Peyer's patch (tissue), 4 donors: ENCODE data around the gene PPP1CC. TPM values are rescaled to one million over a fixed set of nuclear protein-coding genes. Genes with fewer than 3 reads are reported as not detected.

ENCODE experiments used
- DNase-seq, 3 donors: peaks; one replicate each; pipeline ENCODE4 v3.0.0-alpha.2; 2017 to 2019
- H3K27ac ChIP-seq, 4 donors: fragments of 200-600 bp; sonication (generic); one replicate each; pipeline ENCODE4 v1.5.1; 2016 to 2019
- H3K27me3 ChIP-seq, 2 donors: fragments of 200-600 bp; sonication (generic); one replicate each; pipeline ENCODE4 v1.5.1; 2019
- H3K36me3 ChIP-seq, 3 donors: fragments of 200-600 bp; sonication (generic); one replicate each; pipeline ENCODE4 v1.5.1; 2016 to 2019
- H3K4me1 ChIP-seq, 4 donors: fragments of 200-600 bp; sonication (generic); one replicate each; pipeline ENCODE4 v1.5.1; 2016 to 2019
- H3K4me3 ChIP-seq, 4 donors: fragments of 200-600 bp; sonication (generic); 1 replicate in 3 of 4; 2 replicates in 1 of 4; pipeline ENCODE4 v1.5.1; 2016 to 2019; ENCODE audit warnings: mild to moderate bottlenecking in 1 of 4
- H3K9me3 ChIP-seq, 4 donors: fragments of 200-600 bp; sonication (generic); one replicate each; pipeline ENCODE4 v1.5.1; 2016 to 2019; ENCODE audit warnings: mild to moderate bottlenecking in 1 of 4
- POLR2A ChIP-seq, 2 donors: fragments of 450-650 bp; IDR thresholded peaks; one replicate each; pipeline ENCODE4 v1.5.1; 2017; ENCODE audit warnings: antibody characterized with exemption in 2 of 2, mild to moderate bottlenecking in 2 of 2, moderate library complexity in 2 of 2
- total RNA-seq, 4 donors: library from RNA; depleted of rRNA; stranded (reverse); fragments of >200 nt; gene quantifications; one replicate each; pipeline ENCODE4 v1.1.0, GENCODE V29; 2016
- TF ChIP-seq, protein P1 (sequence below), 6 experiments: fragments of 450-650 bp in 4 of 6; fragments of 200-600 bp in 2 of 6; sonication (generic) in 1 of 6; IDR thresholded peaks; one replicate each; pipeline ENCODE4 v1.5.1; 2017 to 2019; ENCODE audit warnings: antibody characterized with exemption in 6 of 6, mild to moderate bottlenecking in 3 of 6, moderate library complexity in 1 of 6

Gene PPP1CC
- total RNA-seq, 4 donors from 2014 or later = 174 to 361 (median 217) TPM

DNA sequence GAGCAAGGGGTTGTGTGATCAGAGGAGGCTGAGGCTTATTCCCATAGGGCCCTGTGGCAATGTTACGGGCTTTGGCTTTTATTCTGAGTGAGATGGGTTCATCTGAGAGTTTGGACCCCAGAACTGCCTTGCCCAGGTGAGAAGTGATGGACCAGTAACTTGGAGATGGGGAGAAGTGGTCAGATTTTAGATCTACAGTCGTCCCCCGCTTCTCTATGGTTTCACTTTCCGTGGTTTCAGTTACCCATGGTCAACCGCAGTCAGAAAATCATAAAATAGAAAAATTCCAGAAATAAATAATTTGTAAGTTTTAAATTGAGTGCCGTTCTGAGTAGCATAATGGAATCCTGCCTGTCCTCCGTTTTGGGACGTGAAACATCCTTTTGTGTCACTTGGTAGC lies 40.2 kb upstream of the PPP1CC start:
- no peaks in the 10 kb centered on the region for H3K4me1 ChIP-seq
- no peak overlapping the region for H3K27ac ChIP-seq
- DNase-seq = no peak
- H3K27me3 ChIP-seq = no peaks in the 10 kb centered on the region
- H3K36me3 ChIP-seq = no peaks in the 10 kb centered on the region
- no peaks in the 10 kb centered on the region for H3K9me3 ChIP-seq
- TF ChIP-seq, protein P1, sequence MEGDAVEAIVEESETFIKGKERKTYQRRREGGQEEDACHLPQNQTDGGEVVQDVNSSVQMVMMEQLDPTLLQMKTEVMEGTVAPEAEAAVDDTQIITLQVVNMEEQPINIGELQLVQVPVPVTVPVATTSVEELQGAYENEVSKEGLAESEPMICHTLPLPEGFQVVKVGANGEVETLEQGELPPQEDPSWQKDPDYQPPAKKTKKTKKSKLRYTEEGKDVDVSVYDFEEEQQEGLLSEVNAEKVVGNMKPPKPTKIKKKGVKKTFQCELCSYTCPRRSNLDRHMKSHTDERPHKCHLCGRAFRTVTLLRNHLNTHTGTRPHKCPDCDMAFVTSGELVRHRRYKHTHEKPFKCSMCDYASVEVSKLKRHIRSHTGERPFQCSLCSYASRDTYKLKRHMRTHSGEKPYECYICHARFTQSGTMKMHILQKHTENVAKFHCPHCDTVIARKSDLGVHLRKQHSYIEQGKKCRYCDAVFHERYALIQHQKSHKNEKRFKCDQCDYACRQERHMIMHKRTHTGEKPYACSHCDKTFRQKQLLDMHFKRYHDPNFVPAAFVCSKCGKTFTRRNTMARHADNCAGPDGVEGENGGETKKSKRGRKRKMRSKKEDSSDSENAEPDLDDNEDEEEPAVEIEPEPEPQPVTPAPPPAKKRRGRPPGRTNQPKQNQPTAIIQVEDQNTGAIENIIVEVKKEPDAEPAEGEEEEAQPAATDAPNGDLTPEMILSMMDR (IDR thresholded peaks at IDR 0.05) = no peak
- TF ChIP-seq POLR2A (IDR thresholded peaks at IDR 0.05) = no peak
- no peak overlapping the region for H3K4me3 ChIP-seq

DNA sequence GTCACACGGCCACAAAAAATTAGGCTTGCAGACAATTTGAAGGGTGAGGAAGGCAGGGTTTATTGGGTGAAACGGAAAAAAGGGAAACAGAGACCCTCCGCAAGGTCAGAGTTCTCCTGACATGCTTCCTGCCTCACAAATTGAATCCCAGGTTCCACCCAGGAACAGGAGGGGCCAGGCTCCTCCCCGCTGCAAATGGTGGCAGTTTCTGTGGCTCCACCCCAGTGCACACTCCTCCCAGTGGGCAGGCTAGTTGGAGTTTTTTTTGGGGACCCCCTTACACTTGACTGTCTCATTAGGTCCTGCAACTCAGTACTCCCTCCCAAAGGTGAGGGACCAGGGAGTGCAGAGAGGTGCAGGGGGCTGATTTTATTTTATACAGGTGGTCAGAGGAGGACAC lies 39.4 kb upstream of the PPP1CC start:
- no peak for TF ChIP-seq POLR2A (IDR thresholded peaks at IDR 0.05)
- TF ChIP-seq, protein P1 (IDR thresholded peaks at IDR 0.05) = no peak
- H3K4me1 ChIP-seq = peaks cover 0 to under 1% (median 0%) of the 10 kb centered on the region in 4 donors
- H3K27ac ChIP-seq = no peak overlapping the region
- no peaks in the 10 kb centered on the region for H3K9me3 ChIP-seq
- no peak for DNase-seq
- H3K27me3 ChIP-seq = no peaks in the 10 kb centered on the region
- H3K4me3 ChIP-seq = no peak overlapping the region
- no peaks in the 10 kb centered on the region for H3K36me3 ChIP-seq

DNA sequence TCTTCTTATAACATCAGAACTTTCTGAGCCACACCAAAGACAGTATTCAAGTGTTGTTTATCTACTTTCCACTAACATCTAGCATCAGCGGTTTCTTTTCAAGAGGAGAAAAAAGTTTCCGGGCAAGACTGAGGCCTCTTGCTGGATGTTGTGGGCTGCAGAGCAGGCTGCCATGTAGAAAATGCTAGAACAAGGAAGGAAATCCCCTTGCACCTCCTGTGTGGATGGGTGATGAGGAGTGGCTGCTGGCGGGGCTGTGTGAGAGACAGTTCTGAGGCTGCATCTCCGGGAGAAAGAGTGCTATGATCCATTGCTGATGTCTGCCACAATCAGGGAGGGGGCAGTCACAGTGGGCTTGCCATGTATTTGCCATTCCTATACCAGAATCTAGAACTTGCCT lies 37.8 kb upstream of the PPP1CC start:
- TF ChIP-seq, protein P1 (IDR thresholded peaks at IDR 0.05) = no peak
- no peak for TF ChIP-seq POLR2A (IDR thresholded peaks at IDR 0.05)
- DNase-seq = peak in 1 of 3 donors; percentile 22
- H3K9me3 ChIP-seq = no peaks in the 10 kb centered on the region
- H3K4me3 ChIP-seq = no peak overlapping the region
- no peaks in the 10 kb centered on the region for H3K36me3 ChIP-seq
- H3K27ac ChIP-seq = peak overlapping the region in 2 of 4 donors; percentile 11 to 47
- H3K27me3 ChIP-seq = no peaks in the 10 kb centered on the region
- peaks cover 0 to 13% (median 0%) of the 10 kb centered on the region in 4 donors for H3K4me1 ChIP-seq

DNA sequence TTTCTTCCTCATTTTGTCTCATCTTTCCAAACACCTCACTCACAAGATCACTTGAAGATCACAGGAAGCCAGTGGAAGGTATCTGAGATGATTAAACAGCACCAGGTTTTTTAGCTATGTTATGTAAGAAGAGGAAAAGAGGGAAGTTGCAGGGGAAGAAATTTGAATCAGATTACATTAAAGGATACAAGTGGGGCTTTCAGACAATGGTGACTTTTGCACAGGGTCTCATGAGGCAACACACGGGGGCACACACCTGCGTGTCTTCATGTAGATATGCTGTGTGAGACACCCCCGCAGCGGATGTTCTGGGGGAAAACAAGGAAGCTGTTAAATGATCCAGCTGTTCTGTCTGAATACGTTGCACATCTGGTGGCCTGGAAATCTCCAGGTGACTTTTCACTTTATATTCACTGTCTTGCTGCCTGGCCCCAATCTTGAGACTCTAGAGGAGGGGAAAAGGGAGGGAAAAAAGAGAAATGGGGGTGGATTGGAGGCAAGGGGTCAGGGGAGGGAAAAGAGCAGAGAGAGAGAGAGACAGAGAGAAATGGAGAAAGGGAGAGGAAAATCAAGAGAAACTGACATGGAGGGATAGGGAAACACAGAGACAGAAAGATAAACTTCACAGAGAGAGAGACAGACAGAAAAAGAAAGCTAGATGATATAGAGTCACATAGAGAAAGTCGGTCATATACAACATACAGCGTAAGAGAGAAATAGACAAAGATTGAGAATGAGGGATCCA lies 36.3 kb upstream of the PPP1CC start:
- no peak for DNase-seq
- Histone ChIP-seq H3K4me1 (peaks cover 0 to 13% (median 0%) of the 10 kb centered on the region in 4 donors), H3K4me3 (no peak overlapping the region), H3K27ac (no peak overlapping the region), H3K27me3 (no peaks in the 10 kb centered on the region), H3K36me3 (no peaks in the 10 kb centered on the region), H3K9me3 (no peaks in the 10 kb centered on the region)
- TF ChIP-seq, protein P1 (IDR thresholded peaks at IDR 0.05) = no peak
- no peak for TF ChIP-seq POLR2A (IDR thresholded peaks at IDR 0.05)

DNA sequence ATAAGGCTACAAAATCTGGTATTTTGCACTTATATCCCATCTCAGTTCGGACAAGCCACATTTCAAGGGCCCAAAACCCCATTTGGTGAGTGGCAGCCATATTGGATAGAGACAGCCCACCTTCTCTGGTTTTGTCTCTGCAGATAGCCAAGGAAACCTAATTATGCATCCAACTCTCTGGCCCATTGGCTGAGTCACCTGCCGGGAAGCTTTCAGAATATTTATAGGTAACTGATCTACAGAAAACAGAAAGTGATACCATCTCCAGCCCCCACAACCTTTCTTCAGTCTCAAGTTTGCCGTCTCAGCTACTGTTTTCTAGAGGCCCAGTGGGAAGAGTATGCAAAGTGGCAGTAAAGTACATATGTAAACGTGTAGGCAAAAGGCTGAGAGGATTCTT lies 33.7 kb upstream of the PPP1CC start:
- no peak for TF ChIP-seq POLR2A (IDR thresholded peaks at IDR 0.05)
- no peak overlapping the region for H3K4me3 ChIP-seq
- peak overlapping the region in 1 of 4 donors; percentile 12 for H3K27ac ChIP-seq
- peaks cover 0 to 13% (median 0%) of the 10 kb centered on the region in 4 donors for H3K4me1 ChIP-seq
- H3K27me3 ChIP-seq = no peaks in the 10 kb centered on the region
- H3K36me3 ChIP-seq = no peaks in the 10 kb centered on the region
- H3K9me3 ChIP-seq = no peaks in the 10 kb centered on the region
- DNase-seq = peak in 1 of 3 donors; percentile 25

DNA sequence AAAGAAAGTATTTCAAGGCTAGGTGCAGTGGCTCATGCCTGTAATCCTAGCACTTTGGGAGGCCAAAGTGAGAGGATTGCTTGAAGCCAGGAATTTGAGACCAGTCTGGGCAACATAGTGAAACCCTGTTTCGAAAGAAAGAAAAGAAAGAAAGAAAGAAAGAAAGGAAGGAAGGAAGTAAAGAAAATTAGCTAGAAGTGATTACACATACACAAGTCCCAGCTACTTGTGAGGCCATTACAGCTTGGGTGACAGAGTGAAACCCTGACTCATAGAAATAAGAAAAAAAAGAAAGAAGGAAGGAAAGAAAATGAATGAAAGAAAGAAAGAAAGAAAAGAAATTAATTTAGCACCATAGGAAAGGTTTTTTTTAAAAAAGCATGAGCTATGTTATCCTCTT lies 33.3 kb upstream of the PPP1CC start:
- Histone ChIP-seq H3K36me3 (no peaks in the 10 kb centered on the region), H3K27ac (no peak overlapping the region), H3K4me1 (peaks cover 0 to 13% (median 0%) of the 10 kb centered on the region in 4 donors), H3K9me3 (no peaks in the 10 kb centered on the region), H3K27me3 (no peaks in the 10 kb centered on the region), H3K4me3 (no peak overlapping the region)
- DNase-seq = no peak
- TF ChIP-seq, protein P1 (IDR thresholded peaks at IDR 0.05) = no peak
- no peak for TF ChIP-seq POLR2A (IDR thresholded peaks at IDR 0.05)
